Ovary (tissue), 3 donors: ENCODE results near the gene LMO1.

Experiments
- CTCF ChIP-seq, 3 donors: fragments of 450-650 bp in 2 of 3; fragments of 200-600 bp in 1 of 3; IDR thresholded peaks; one replicate each; pipeline versions ENCODE4 v1.5.1 to v1.8.0; 2016 to 2022; ENCODE audit warnings: antibody characterized with exemption in 3 of 3, mild to moderate bottlenecking in 1 of 3
- POLR2A ChIP-seq: fragments of 450-650 bp; IDR thresholded peaks from one replicate; pipeline ENCODE4 v1.6.1; 2017; ENCODE audit warnings: antibody characterized with exemption, mild to moderate bottlenecking, moderate library complexity
- donor health status: DM: no; HTN: no; CAD: no.

GRCh38 chr11:8252388-8252787 is 11.3 kb downstream of the LMO1 start:
- TF ChIP-seq CTCF (IDR thresholded peaks at IDR 0.05) (no peak), POLR2A (no peak)
